Prostate gland (tissue), 2 donors: ENCODE results near the gene GRAMD4.

ENCODE experiments used
- CTCF ChIP-seq, 4 experiments: fragments of 200-600 bp in 2 of 4; fragments of 450-650 bp in 2 of 4; sonication (generic) in 2 of 4; IDR thresholded peaks; 1 replicate in 3 of 4; 2 replicates in 1 of 4; pipeline ENCODE4 v1.5.1; 2016 to 2019; ENCODE audit warnings: antibody characterized with exemption in 4 of 4, mild to moderate bottlenecking in 2 of 4, moderate library complexity in 2 of 4
- POLR2AphosphoS5 ChIP-seq: sonication (generic); formaldehyde crosslinking; IDR thresholded peaks from one replicate; pipeline ENCODE4 v1.6.1; 2017; ENCODE audit warnings: antibody characterized with exemption

- TF ChIP-seq POLR2AphosphoS5: no peak
- TF ChIP-seq CTCF (IDR thresholded peaks at IDR 0.05): no peak
Observed at GRCh38 chr22:46606886-46607285, 13.3 kb upstream of the GRAMD4 start.
